ENCODE measurements around the gene AIFM3.

AIFM3 gene

DNA sequence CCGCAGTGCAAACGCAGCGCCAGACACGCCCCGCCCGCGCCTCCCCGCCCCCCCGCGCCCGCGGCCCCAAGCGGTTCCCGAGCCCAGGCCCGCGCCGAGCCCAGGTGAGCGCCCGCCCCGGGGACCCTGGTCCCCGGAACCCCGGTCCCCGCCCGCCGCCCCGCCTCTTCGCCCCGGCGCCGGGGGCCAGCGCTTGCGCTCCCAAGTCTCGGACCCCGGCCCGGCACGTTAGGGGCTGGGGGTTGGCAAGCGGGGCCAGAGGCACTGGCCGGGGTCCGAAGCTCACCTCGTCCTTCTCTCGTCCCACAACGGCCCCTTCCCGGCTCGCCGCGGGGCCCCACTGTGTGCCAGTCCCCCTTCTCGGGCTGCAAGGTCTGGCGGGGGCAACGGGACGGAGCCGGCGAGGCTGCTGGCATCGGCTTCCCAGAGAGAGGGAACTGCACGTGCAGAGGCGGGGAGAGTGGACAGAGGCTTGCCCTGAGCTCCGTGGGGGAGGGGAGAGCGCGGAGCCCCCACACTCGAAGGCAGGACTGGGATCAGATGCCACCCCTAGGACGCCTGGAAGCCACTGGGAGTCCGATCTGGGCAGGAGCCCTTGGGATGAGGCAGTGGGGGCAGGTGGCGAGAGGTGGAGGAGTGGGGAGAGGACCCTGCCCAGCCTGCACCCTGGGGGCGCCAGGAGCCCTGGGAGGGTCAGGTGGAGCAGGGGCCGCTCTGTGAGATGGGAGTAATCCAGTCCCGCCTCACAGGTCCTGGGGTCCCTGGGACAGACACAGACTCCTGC is 1.8 kb upstream of the AIFM3 start:
- H4K20me1 ChIP-seq (ENCODE audit: control insufficient read depth, insufficient read depth, low read depth, low read length): peaks cover 1% of the 10 kb centered on the region; the same call in 1 of the 2 replicates
- H3K9me2 ChIP-seq (replicated peaks; ENCODE audit: control insufficient read depth, low read length): no peaks in the 10 kb centered on the region
- 0 out of 2 replicates have a peak overlapping the region, but pooled peaks have one; percentile 14 for H3K4me2 ChIP-seq (ENCODE audit: low read length)
- TF ChIP-seq EZH2phosphoT487 (IDR thresholded peaks at IDR 0.05; ENCODE audit: borderline replicate concordance, low read length): no peak; the same call in 1 of the 2 replicates
- TF ChIP-seq CTCF (IDR thresholded peaks at IDR 0.05; ENCODE audit: low read depth, low read length, poor library complexity, severe bottlenecking): no peak
- H3F3A ChIP-seq (ENCODE audit: control insufficient read depth, insufficient read depth): no peaks in the 10 kb centered on the region
- no peaks in the 10 kb centered on the region for H3K36me3 ChIP-seq (ENCODE audit: control insufficient read depth, low read length)
- H3K4me1 ChIP-seq (ENCODE audit: control insufficient read depth, low read length): no peaks in the 10 kb centered on the region
- H3K4me3 ChIP-seq (ENCODE audit: low read length): no peak overlapping the region
- peaks cover 22% of the 10 kb centered on the region for H3K27me3 ChIP-seq (ENCODE audit: control insufficient read depth, low read length)
- no peak overlapping the region for H3K27ac ChIP-seq (ENCODE audit: low read depth, low read length)
- no peaks in the 10 kb centered on the region for H3K9me3 ChIP-seq (ENCODE audit: control insufficient read depth, insufficient read depth, low read length)
- H3K79me2 ChIP-seq (ENCODE audit: control insufficient read depth, low read length): no peaks in the 10 kb centered on the region

- Histone ChIP-seq H3K4me3 (ENCODE audit: low read length) (no peak overlapping the region), H3K4me2 (ENCODE audit: low read length) (no peak overlapping the region), H3K27ac (ENCODE audit: low read depth, low read length) (no peak overlapping the region), H3F3A (ENCODE audit: control insufficient read depth, insufficient read depth) (no peaks in the 10 kb centered on the region), H4K20me1 (ENCODE audit: control insufficient read depth, insufficient read depth, low read depth, low read length) (no peaks in the 10 kb centered on the region), H3K27me3 (ENCODE audit: control insufficient read depth, low read length) (peaks cover 22% of the 10 kb centered on the region), H3K9me2 (replicated peaks; ENCODE audit: control insufficient read depth, low read length) (no peaks in the 10 kb centered on the region), H3K36me3 (ENCODE audit: control insufficient read depth, low read length) (no peaks in the 10 kb centered on the region), H3K9me3 (ENCODE audit: control insufficient read depth, insufficient read depth, low read length) (no peaks in the 10 kb centered on the region), H3K79me2 (ENCODE audit: control insufficient read depth, low read length) (no peaks in the 10 kb centered on the region), H3K4me1 (ENCODE audit: control insufficient read depth, low read length) (no peaks in the 10 kb centered on the region)
- TF ChIP-seq EZH2phosphoT487 (IDR thresholded peaks at IDR 0.05; ENCODE audit: borderline replicate concordance, low read length) (no peak), CTCF (IDR thresholded peaks at IDR 0.05; ENCODE audit: low read depth, low read length, poor library complexity, severe bottlenecking) (no peak)
Measured at GRCh38 chr22:20965888-20966855, 883 bp upstream of the AIFM3 start.

DNA sequence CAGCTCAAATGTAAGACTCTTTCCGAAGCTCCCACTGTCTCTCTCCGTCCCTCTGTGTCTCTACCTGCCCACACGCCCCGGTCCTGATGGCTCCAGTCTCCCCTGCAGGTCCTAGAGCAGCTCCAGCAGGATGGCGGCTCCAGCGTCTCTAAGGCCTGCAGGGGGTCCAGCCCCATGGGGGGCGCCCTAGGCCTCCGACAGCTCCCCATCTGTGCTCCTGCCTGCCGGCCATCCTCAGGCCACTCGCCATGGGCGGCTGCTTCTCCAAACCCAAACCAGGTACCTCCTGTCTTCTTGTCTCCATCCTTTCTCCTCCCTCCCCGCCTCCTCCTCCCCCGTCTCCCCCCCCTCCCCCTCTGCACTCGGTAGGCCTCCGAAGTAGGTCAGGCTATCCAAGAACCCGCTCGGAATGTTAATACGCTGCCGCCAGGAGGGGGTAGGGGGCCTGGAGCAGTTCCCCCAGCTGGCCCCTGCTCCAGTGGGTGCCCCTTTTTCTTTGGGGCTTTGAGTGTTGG is 699 bp downstream of the AIFM3 start:
- TF ChIP-seq CTCF (IDR thresholded peaks at IDR 0.05; ENCODE audit: low read depth, low read length, poor library complexity, severe bottlenecking) (no peak), EZH2phosphoT487 (IDR thresholded peaks at IDR 0.05; ENCODE audit: borderline replicate concordance, low read length) (no peak)
- Histone ChIP-seq H3K4me3 (ENCODE audit: low read length) (no peak overlapping the region), H3K79me2 (ENCODE audit: control insufficient read depth, low read length) (no peaks in the 10 kb centered on the region), H3F3A (ENCODE audit: control insufficient read depth, insufficient read depth) (no peaks in the 10 kb centered on the region), H4K20me1 (ENCODE audit: control insufficient read depth, insufficient read depth, low read depth, low read length) (no peaks in the 10 kb centered on the region), H3K4me1 (ENCODE audit: control insufficient read depth, low read length) (peaks cover 6% of the 10 kb centered on the region; the same call in 1 of the 2 replicates), H3K36me3 (ENCODE audit: control insufficient read depth, low read length) (no peaks in the 10 kb centered on the region), H3K27ac (ENCODE audit: low read depth, low read length) (no peak overlapping the region), H3K27me3 (ENCODE audit: control insufficient read depth, low read length) (peaks cover 22% of the 10 kb centered on the region), H3K9me3 (ENCODE audit: control insufficient read depth, insufficient read depth, low read length) (no peaks in the 10 kb centered on the region), H3K4me2 (ENCODE audit: low read length) (no peak overlapping the region), H3K9me2 (replicated peaks; ENCODE audit: control insufficient read depth, low read length) (no peaks in the 10 kb centered on the region)
